HG02678 (cell line): ENCODE results near the gene SEMA5A.
A peak's percentile ranks its signal among the peaks of the same experiment; 100 is the strongest.

Experiments used
- ATAC-seq: cut with Tn5 transposase; IDR thresholded peaks from one replicate; pipeline ENCODE4 v1.9.1; 2021; ENCODE audit warnings: mild to moderate bottlenecking, moderate library complexity; ENCODE audit not compliant: unreplicated experiment

Gene SEMA5A

GRCh38 chr5:9094582-9094981 is 451.3 kb downstream of the SEMA5A start:
- ATAC-seq = no peak

- ATAC-seq = no peak
Observed at GRCh38 chr5:9091896-9092662, 453.8 kb downstream of the SEMA5A start.

- ATAC-seq = no peak
Observed at GRCh38 chr5:9090381-9091026, 455.4 kb downstream of the SEMA5A start.

GRCh38 chr5:9089893-9090292 is 456.0 kb downstream of the SEMA5A start:
- no peak for ATAC-seq

- ATAC-seq = no peak
Observed at GRCh38 chr5:9082996-9083395, 462.9 kb downstream of the SEMA5A start.

GRCh38 chr5:9072701-9073100 is 473.2 kb downstream of the SEMA5A start:
- no peak for ATAC-seq

- ATAC-seq = no peak
Observed at GRCh38 chr5:9071524-9071923, 474.4 kb downstream of the SEMA5A start.

- ATAC-seq = no peak
Observed at GRCh38 chr5:9071074-9071473, 474.8 kb downstream of the SEMA5A start.

GRCh38 chr5:9069650-9070049 is 476.2 kb downstream of the SEMA5A start:
- ATAC-seq = no peak

GRCh38 chr5:9067154-9067553 is 478.7 kb downstream of the SEMA5A start:
- no peak for ATAC-seq

GRCh38 chr5:9066349-9066748 is 479.5 kb downstream of the SEMA5A start:
- no peak for ATAC-seq

- no peak for ATAC-seq
Observed at GRCh38 chr5:9063615-9064245, 482.1 kb downstream of the SEMA5A start.

- peak; percentile 58 for ATAC-seq
Observed at GRCh38 chr5:9062873-9063272, 483.0 kb downstream of the SEMA5A start.

GRCh38 chr5:9059920-9060691 is 485.8 kb downstream of the SEMA5A start:
- no peak for ATAC-seq

- no peak for ATAC-seq
Observed at GRCh38 chr5:9058666-9059065, 487.2 kb downstream of the SEMA5A start.

GRCh38 chr5:9058161-9058560 is 487.7 kb downstream of the SEMA5A start:
- no peak for ATAC-seq

GRCh38 chr5:9057406-9058000 is 488.4 kb downstream of the SEMA5A start:
- no peak for ATAC-seq

- no peak for ATAC-seq
Observed at GRCh38 chr5:9056046-9056445, 489.8 kb downstream of the SEMA5A start.

- ATAC-seq = no peak
Observed at GRCh38 chr5:9054821-9055589, 490.9 kb downstream of the SEMA5A start.

GRCh38 chr5:9054322-9054721 is 491.6 kb downstream of the SEMA5A start:
- ATAC-seq = no peak
